ENCODE data around the gene PKNOX2.

DNA sequence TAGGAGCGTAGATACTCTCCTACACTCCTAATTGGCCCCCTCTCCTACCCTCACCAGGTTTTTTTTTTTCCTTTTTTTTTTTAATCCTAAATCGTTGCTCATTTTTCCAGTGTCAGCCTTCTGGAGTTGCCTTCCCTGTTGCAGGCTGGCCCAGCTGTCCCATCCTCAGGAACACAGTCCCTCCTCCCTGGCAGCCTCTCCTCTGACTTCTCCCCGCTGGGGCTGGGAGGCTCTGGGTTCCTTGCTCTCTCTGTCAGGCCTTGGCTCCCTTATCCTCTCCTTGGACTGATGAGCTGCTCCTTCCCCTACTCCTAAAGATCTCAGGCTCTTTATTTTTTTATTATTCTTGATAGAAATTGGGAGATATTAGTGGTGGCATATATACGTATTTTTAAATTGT lies 62.2 kb downstream of the PKNOX2 start:
- TF ChIP-seq NFXL1 (CRISPR knock-in tag; IDR thresholded peaks at IDR 0.05) (no peak), FOS (IDR thresholded peaks at IDR 0.05; ENCODE audit: extremely low read depth, insufficient read length) (no peak), ETV5 (CRISPR knock-in tag; IDR thresholded peaks at IDR 0.05; ENCODE audit: low read depth) (no peak), BHLHE40 (IDR thresholded peaks at IDR 0.05; ENCODE audit: low read length) (no peak), FOXK1 (CRISPR knock-in tag; IDR thresholded peaks at IDR 0.05; ENCODE audit: borderline replicate concordance) (no peak), SIN3A (IDR thresholded peaks at IDR 0.05; ENCODE audit: borderline replicate concordance in 2 of 2, control insufficient read depth in 1 of 2, low read depth in 2 of 2, low read length in 2 of 2) (no peak)
- TF ChIP-seq, protein P1, sequence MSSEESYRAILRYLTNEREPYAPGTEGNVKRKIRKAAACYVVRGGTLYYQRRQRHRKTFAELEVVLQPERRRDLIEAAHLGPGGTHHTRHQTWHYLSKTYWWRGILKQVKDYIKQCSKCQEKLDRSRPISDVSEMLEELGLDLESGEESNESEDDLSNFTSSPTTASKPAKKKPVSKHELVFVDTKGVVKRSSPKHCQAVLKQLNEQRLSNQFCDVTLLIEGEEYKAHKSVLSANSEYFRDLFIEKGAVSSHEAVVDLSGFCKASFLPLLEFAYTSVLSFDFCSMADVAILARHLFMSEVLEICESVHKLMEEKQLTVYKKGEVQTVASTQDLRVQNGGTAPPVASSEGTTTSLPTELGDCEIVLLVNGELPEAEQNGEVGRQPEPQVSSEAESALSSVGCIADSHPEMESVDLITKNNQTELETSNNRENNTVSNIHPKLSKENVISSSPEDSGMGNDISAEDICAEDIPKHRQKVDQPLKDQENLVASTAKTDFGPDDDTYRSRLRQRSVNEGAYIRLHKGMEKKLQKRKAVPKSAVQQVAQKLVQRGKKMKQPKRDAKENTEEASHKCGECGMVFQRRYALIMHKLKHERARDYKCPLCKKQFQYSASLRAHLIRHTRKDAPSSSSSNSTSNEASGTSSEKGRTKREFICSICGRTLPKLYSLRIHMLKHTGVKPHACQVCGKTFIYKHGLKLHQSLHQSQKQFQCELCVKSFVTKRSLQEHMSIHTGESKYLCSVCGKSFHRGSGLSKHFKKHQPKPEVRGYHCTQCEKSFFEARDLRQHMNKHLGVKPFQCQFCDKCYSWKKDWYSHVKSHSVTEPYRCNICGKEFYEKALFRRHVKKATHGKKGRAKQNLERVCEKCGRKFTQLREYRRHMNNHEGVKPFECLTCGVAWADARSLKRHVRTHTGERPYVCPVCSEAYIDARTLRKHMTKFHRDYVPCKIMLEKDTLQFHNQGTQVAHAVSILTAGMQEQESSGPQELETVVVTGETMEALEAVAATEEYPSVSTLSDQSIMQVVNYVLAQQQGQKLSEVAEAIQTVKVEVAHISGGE (CRISPR knock-in tag; IDR thresholded peaks at IDR 0.05) = no peak
- TF ChIP-seq, protein P2, sequence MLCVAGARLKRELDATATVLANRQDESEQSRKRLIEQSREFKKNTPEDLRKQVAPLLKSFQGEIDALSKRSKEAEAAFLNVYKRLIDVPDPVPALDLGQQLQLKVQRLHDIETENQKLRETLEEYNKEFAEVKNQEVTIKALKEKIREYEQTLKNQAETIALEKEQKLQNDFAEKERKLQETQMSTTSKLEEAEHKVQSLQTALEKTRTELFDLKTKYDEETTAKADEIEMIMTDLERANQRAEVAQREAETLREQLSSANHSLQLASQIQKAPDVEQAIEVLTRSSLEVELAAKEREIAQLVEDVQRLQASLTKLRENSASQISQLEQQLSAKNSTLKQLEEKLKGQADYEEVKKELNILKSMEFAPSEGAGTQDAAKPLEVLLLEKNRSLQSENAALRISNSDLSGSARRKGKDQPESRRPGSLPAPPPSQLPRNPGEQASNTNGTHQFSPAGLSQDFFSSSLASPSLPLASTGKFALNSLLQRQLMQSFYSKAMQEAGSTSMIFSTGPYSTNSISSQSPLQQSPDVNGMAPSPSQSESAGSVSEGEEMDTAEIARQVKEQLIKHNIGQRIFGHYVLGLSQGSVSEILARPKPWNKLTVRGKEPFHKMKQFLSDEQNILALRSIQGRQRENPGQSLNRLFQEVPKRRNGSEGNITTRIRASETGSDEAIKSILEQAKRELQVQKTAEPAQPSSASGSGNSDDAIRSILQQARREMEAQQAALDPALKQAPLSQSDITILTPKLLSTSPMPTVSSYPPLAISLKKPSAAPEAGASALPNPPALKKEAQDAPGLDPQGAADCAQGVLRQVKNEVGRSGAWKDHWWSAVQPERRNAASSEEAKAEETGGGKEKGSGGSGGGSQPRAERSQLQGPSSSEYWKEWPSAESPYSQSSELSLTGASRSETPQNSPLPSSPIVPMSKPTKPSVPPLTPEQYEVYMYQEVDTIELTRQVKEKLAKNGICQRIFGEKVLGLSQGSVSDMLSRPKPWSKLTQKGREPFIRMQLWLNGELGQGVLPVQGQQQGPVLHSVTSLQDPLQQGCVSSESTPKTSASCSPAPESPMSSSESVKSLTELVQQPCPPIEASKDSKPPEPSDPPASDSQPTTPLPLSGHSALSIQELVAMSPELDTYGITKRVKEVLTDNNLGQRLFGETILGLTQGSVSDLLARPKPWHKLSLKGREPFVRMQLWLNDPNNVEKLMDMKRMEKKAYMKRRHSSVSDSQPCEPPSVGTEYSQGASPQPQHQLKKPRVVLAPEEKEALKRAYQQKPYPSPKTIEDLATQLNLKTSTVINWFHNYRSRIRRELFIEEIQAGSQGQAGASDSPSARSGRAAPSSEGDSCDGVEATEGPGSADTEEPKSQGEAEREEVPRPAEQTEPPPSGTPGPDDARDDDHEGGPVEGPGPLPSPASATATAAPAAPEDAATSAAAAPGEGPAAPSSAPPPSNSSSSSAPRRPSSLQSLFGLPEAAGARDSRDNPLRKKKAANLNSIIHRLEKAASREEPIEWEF (CRISPR knock-in tag; IDR thresholded peaks at IDR 0.05) = no peak
- TF ChIP-seq, protein P3, sequence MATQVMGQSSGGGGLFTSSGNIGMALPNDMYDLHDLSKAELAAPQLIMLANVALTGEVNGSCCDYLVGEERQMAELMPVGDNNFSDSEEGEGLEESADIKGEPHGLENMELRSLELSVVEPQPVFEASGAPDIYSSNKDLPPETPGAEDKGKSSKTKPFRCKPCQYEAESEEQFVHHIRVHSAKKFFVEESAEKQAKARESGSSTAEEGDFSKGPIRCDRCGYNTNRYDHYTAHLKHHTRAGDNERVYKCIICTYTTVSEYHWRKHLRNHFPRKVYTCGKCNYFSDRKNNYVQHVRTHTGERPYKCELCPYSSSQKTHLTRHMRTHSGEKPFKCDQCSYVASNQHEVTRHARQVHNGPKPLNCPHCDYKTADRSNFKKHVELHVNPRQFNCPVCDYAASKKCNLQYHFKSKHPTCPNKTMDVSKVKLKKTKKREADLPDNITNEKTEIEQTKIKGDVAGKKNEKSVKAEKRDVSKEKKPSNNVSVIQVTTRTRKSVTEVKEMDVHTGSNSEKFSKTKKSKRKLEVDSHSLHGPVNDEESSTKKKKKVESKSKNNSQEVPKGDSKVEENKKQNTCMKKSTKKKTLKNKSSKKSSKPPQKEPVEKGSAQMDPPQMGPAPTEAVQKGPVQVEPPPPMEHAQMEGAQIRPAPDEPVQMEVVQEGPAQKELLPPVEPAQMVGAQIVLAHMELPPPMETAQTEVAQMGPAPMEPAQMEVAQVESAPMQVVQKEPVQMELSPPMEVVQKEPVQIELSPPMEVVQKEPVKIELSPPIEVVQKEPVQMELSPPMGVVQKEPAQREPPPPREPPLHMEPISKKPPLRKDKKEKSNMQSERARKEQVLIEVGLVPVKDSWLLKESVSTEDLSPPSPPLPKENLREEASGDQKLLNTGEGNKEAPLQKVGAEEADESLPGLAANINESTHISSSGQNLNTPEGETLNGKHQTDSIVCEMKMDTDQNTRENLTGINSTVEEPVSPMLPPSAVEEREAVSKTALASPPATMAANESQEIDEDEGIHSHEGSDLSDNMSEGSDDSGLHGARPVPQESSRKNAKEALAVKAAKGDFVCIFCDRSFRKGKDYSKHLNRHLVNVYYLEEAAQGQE (IDR thresholded peaks at IDR 0.05; ENCODE audit: borderline replicate concordance) = no peak
- TF ChIP-seq, protein P3 (CRISPR knock-in tag; IDR thresholded peaks at IDR 0.05; ENCODE audit: low read depth) = no peak
- TF ChIP-seq, protein P4, sequence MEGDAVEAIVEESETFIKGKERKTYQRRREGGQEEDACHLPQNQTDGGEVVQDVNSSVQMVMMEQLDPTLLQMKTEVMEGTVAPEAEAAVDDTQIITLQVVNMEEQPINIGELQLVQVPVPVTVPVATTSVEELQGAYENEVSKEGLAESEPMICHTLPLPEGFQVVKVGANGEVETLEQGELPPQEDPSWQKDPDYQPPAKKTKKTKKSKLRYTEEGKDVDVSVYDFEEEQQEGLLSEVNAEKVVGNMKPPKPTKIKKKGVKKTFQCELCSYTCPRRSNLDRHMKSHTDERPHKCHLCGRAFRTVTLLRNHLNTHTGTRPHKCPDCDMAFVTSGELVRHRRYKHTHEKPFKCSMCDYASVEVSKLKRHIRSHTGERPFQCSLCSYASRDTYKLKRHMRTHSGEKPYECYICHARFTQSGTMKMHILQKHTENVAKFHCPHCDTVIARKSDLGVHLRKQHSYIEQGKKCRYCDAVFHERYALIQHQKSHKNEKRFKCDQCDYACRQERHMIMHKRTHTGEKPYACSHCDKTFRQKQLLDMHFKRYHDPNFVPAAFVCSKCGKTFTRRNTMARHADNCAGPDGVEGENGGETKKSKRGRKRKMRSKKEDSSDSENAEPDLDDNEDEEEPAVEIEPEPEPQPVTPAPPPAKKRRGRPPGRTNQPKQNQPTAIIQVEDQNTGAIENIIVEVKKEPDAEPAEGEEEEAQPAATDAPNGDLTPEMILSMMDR (IDR thresholded peaks at IDR 0.05 in 2 of 3, conservative IDR thresholded peaks at IDR 0.05 in 1 of 3; ENCODE audit: insufficient read depth in 2 of 3, low read depth in 1 of 3, low read length in 3 of 3) = no peak
